ENCODE results near the gene MGMT. TPM values are rescaled to one million over a fixed set of nuclear protein-coding genes. Genes with fewer than 3 reads are reported as not detected.

The MGMT gene
- total RNA-seq, 3 donors from 2014 or later, result 34.1 to 57.8 (median 46.7) TPM

GRCh38 chr10:129645487-129645886 lies 178.4 kb downstream of the MGMT start:
- DNase-seq (ENCODE audit: low spot score in 2 of 2), result no peak
- H3K27me3 ChIP-seq, result no peaks in the 10 kb centered on the region

GRCh38 chr10:129646973-129647372 lies 179.9 kb downstream of the MGMT start:
- H3K9me3 ChIP-seq, result no peaks in the 10 kb centered on the region
- H3K4me1 ChIP-seq, result no peaks in the 10 kb centered on the region
- intact Hi-C loops (cut with DNase I; ENCODE audit: low total_unique reads), result no loop called here
- H3K36me3 ChIP-seq, result no peaks in the 10 kb centered on the region
- no peak overlapping the region for H3K27ac ChIP-seq
- TF ChIP-seq CTCF (IDR thresholded peaks at IDR 0.05), result no peak
- TF ChIP-seq POLR2A (IDR thresholded peaks at IDR 0.05), result no peak
- H3K27me3 ChIP-seq, result no peaks in the 10 kb centered on the region
- no peak for DNase-seq (ENCODE audit: low spot score in 2 of 2)
- no peak overlapping the region for H3K4me3 ChIP-seq

More at GRCh38 chr10:129645487-129645886, 178.4 kb downstream of the MGMT start:
- Histone ChIP-seq H3K9me3 (no peaks in the 10 kb centered on the region), H3K4me1 (no peaks in the 10 kb centered on the region), H3K4me3 (no peak overlapping the region), H3K27ac (no peak overlapping the region), H3K36me3 (no peaks in the 10 kb centered on the region)
- TF ChIP-seq CTCF (IDR thresholded peaks at IDR 0.05) (no peak), POLR2AphosphoS5 (IDR thresholded peaks at IDR 0.05) (no peak), POLR2A (IDR thresholded peaks at IDR 0.05) (no peak)
- intact Hi-C loops (cut with DNase I; ENCODE audit: low total_unique reads), result loop anchor here (1.0 kb wide), 1 partner anchor 9 kb away; no protein-coding TSS in a partner anchor

- H3K9me3 ChIP-seq, result no peaks in the 10 kb centered on the region
- no peaks in the 10 kb centered on the region for H3K27me3 ChIP-seq
- H3K4me1 ChIP-seq, result no peaks in the 10 kb centered on the region
- H3K36me3 ChIP-seq, result no peaks in the 10 kb centered on the region
- intact Hi-C loops (cut with DNase I; ENCODE audit: low total_unique reads), result no loop called here
- H3K4me3 ChIP-seq, result no peak overlapping the region
- no peak for DNase-seq (ENCODE audit: low spot score in 2 of 2)
- H3K27ac ChIP-seq, result no peak overlapping the region
- no peak for TF ChIP-seq POLR2A (IDR thresholded peaks at IDR 0.05)
- TF ChIP-seq POLR2AphosphoS5 (IDR thresholded peaks at IDR 0.05), result no peak
- no peak for TF ChIP-seq CTCF (IDR thresholded peaks at IDR 0.05)
These were observed 180.5 kb downstream of the MGMT start for GRCh38 chr10:129647590-129647989.

GRCh38 chr10:129648856-129649255 lies 181.8 kb downstream of the MGMT start:
- Histone ChIP-seq H3K27me3 (no peaks in the 10 kb centered on the region), H3K9me3 (no peaks in the 10 kb centered on the region), H3K27ac (no peak overlapping the region), H3K4me1 (no peaks in the 10 kb centered on the region), H3K4me3 (no peak overlapping the region), H3K36me3 (no peaks in the 10 kb centered on the region)
- DNase-seq (ENCODE audit: low spot score in 2 of 2), result no peak
- intact Hi-C loops (cut with DNase I; ENCODE audit: low total_unique reads), result no loop called here
- TF ChIP-seq CTCF (IDR thresholded peaks at IDR 0.05) (no peak), POLR2A (IDR thresholded peaks at IDR 0.05) (no peak), POLR2AphosphoS5 (IDR thresholded peaks at IDR 0.05) (no peak)

GRCh38 chr10:129652021-129652420 lies 185.0 kb downstream of the MGMT start:
- no peak overlapping the region for H3K4me3 ChIP-seq
- no peak for DNase-seq (ENCODE audit: low spot score in 2 of 2)
- intact Hi-C loops (cut with DNase I; ENCODE audit: low total_unique reads), result no loop called here
- H3K9me3 ChIP-seq, result no peaks in the 10 kb centered on the region
- H3K27me3 ChIP-seq, result no peaks in the 10 kb centered on the region
- H3K36me3 ChIP-seq, result no peaks in the 10 kb centered on the region
- no peaks in the 10 kb centered on the region for H3K4me1 ChIP-seq
- TF ChIP-seq POLR2AphosphoS5 (IDR thresholded peaks at IDR 0.05) (no peak), CTCF (IDR thresholded peaks at IDR 0.05) (no peak), POLR2A (IDR thresholded peaks at IDR 0.05) (no peak)
- no peak overlapping the region for H3K27ac ChIP-seq
